HepG2 (cell line): ENCODE data around the gene RSKR. TPM values are rescaled to one million over a fixed set of nuclear protein-coding genes. Genes with fewer than 3 reads are reported as not detected.

ENCODE experiments used
- BCL6 ChIP-seq: IDR thresholded peaks from 2 replicates; pipeline ENCODE4 v1.6.1; 2016; ENCODE audit warnings: missing genetic modification reagents, missing compliant biosample characterization
- DRAP1 ChIP-seq: IDR thresholded peaks from 2 replicates; pipeline ENCODE4 v1.6.1; 2016; ENCODE audit warnings: missing genetic modification reagents, missing compliant biosample characterization
- FLYWCH1 ChIP-seq: sonication (generic); formaldehyde crosslinking; IDR thresholded peaks from 2 replicates; pipeline ENCODE4 v1.8.1; 2023; ENCODE audit warnings: mild to moderate bottlenecking, missing genetic modification reagents
- FOSL2 ChIP-seq: sonication (generic); formaldehyde crosslinking; IDR thresholded peaks from 2 replicates; pipeline ENCODE4 v1.4.0; 2020; ENCODE audit warnings: missing genetic modification reagents
- KAT8 ChIP-seq: IDR thresholded peaks from 2 replicates; pipeline ENCODE4 v1.6.1; 2016; ENCODE audit warnings: missing genetic modification reagents, missing compliant biosample characterization
- NFAT5 ChIP-seq: sonication (generic); formaldehyde crosslinking; IDR thresholded peaks from 2 replicates; pipeline ENCODE4 v1.4.0; 2020; ENCODE audit warnings: missing genetic modification reagents
- PHF21A ChIP-seq: sonication (generic); formaldehyde crosslinking; IDR thresholded peaks from 2 replicates; pipeline ENCODE4 v1.5.0; 2020; ENCODE audit warnings: mild to moderate bottlenecking, missing genetic modification reagents
- TEAD3 ChIP-seq: optimal IDR thresholded peaks from 2 replicates; pipeline ENCODE3; 2016; ENCODE audit warnings: borderline replicate concordance
- ZHX2 ChIP-seq, 2 experiments: sonication (generic) in 1 of 2; formaldehyde crosslinking in 1 of 2; IDR thresholded peaks; 2 replicates each; pipeline versions ENCODE4 v1.6.1 to v1.9.0; 2014 to 2022; ENCODE audit warnings: antibody characterized with exemption in 1 of 2, borderline replicate concordance in 1 of 2, inconsistent platforms in 1 of 2, low read depth in 1 of 2, missing genetic modification reagents in 1 of 2
- ZNF121 ChIP-seq: sonication (generic); formaldehyde crosslinking; IDR thresholded peaks from 2 replicates; pipeline ENCODE4 v1.5.0; 2020; ENCODE audit warnings: mild to moderate bottlenecking, missing genetic modification reagents
- ZNF777 ChIP-seq: sonication (generic); formaldehyde crosslinking; IDR thresholded peaks from 2 replicates; pipeline ENCODE4 v1.4.0; 2020; ENCODE audit warnings: missing genetic modification reagents
- ZNF788 ChIP-seq: sonication (generic); formaldehyde crosslinking; IDR thresholded peaks from 2 replicates; pipeline ENCODE4 v1.5.0; 2020; ENCODE audit warnings: mild to moderate bottlenecking, missing genetic modification reagents, borderline replicate concordance
- polyA plus RNA-seq, 8 experiments: library from polyadenylated mRNA; depleted of rRNA in 3 of 8; stranded (reverse) in 7 of 8; unstranded in 1 of 8; fragments of >200 nt; fragmentation: Illumina TruSeq in 4 of 8; extraction: Trizol in 4 of 8; gene quantifications; 2 replicates each; pipeline versions ENCODE4 v1.2.1 to v1.2.3, GENCODE V29; 2011 to 2016; ENCODE audit warnings: low read depth in 4 of 8, missing spikeins in 1 of 8, mixed read lengths in 1 of 8; ENCODE audit not compliant: insufficient read depth in 1 of 8
- total RNA-seq, 5 experiments: library from RNA; depleted of rRNA; stranded (reverse); fragments of >200 nt; fragmentation: Illumina TruSeq; extraction: Trizol; gene quantifications; 2 replicates each; pipeline ENCODE4 v1.2.3, GENCODE V29; 2016; ENCODE audit warnings: low read depth in 1 of 5

The RSKR gene
- total and polyA plus RNA-seq, 2 of the 13 experiments (the other 11 are each of a cell fraction or from before 2014, with no cell fraction given) = 5.0 to 10.4 TPM

- no peak for TF ChIP-seq NFAT5 (CRISPR knock-in tag)
- TF ChIP-seq ZHX2 (IDR thresholded peaks at IDR 0.05; ENCODE audit: low read depth) = 0 out of 2 replicates have a peak, but pooled peaks have one; percentile 10
- TF ChIP-seq ZHX2 (CRISPR knock-in tag; IDR thresholded peaks at IDR 0.05; ENCODE audit: borderline replicate concordance) = no peak
- TF ChIP-seq KAT8 (CRISPR knock-in tag) = no peak
- TF ChIP-seq ZNF121 (CRISPR knock-in tag) = peak; percentile 13; the same call in 1 of the 2 replicates
- TF ChIP-seq FLYWCH1 (CRISPR knock-in tag) = peak; percentile 51; the same call in 1 of the 2 replicates
- 0 out of 2 replicates have a peak, but pooled peaks have one; percentile 6 for TF ChIP-seq BCL6 (CRISPR knock-in tag)
- TF ChIP-seq FOSL2 (CRISPR knock-in tag) = peak; percentile 21; the same call in 1 of the 2 replicates
- peak; percentile 24 for TF ChIP-seq TEAD3 (CRISPR knock-in tag)
- peak; percentile 53; the same call in 1 of the 2 replicates for TF ChIP-seq ZNF777 (CRISPR knock-in tag)
- TF ChIP-seq ZNF788 = 0 out of 2 replicates have a peak, but pooled peaks have one; percentile 33
- TF ChIP-seq PHF21A (CRISPR knock-in tag) = peak; percentile 69
- TF ChIP-seq DRAP1 (CRISPR knock-in tag) = no peak
Measured at GRCh38 chr17:28599311-28600184, 14.4 kb downstream of the RSKR start (continued).
